Lung (tissue), 12 donors: ENCODE data around the gene OTULIN. TPM values are rescaled to one million over a fixed set of nuclear protein-coding genes. Genes with fewer than 3 reads are reported as not detected.

Experiments used
- ATAC-seq: fragments of 200-7000 bp; cut with Tn5 transposase; one replicate; pipeline ENCODE4 v1.9.1; 2020; ENCODE audit warnings: moderate number of reproducible peaks; ENCODE audit not compliant: insufficient read depth, low FRiP score
- DNase-seq, 3 donors: peaks; one replicate each; pipeline ENCODE4 v3.0.0-alpha.2; 2013 to 2017
- H3K27ac ChIP-seq, 2 donors: one replicate each; pipeline ENCODE4 v1.5.1; 2013; ENCODE audit warnings: mild to moderate bottlenecking in 2 of 2, moderate library complexity in 2 of 2, control low read depth in 1 of 2, inconsistent platforms in 1 of 2, low read depth in 1 of 2, low read length in 1 of 2
- H3K27me3 ChIP-seq, 3 donors: one replicate each; pipeline ENCODE4 v1.5.1; 2013; ENCODE audit warnings: low read length in 2 of 3; ENCODE audit not compliant: control insufficient read depth in 3 of 3, insufficient read depth in 3 of 3
- H3K36me3 ChIP-seq, 4 donors: one replicate each; pipeline ENCODE4 v1.5.1; 2013; ENCODE audit warnings: low read length in 4 of 4, mild to moderate bottlenecking in 1 of 4, moderate library complexity in 1 of 4; ENCODE audit not compliant: control insufficient read depth in 4 of 4, insufficient read depth in 4 of 4
- H3K4me1 ChIP-seq, 5 donors: one replicate each; pipeline ENCODE4 v1.5.1; 2013; ENCODE audit warnings: low read length in 5 of 5, mild to moderate bottlenecking in 2 of 5, moderate library complexity in 1 of 5; ENCODE audit not compliant: control insufficient read depth in 5 of 5, insufficient read depth in 5 of 5
- H3K4me3 ChIP-seq: one replicate; pipeline ENCODE4 v1.5.1; 2013; ENCODE audit warnings: mild to moderate bottlenecking, control low read depth, moderate library complexity
- H3K9ac ChIP-seq, 2 donors: one replicate each; pipeline ENCODE4 v1.5.1; 2013; ENCODE audit warnings: low read length in 2 of 2, control low read depth in 1 of 2; ENCODE audit not compliant: insufficient read depth in 1 of 2
- H3K9me3 ChIP-seq, 4 donors: one replicate each; pipeline ENCODE4 v1.5.1; 2013; ENCODE audit warnings: low read length in 3 of 4, mild to moderate bottlenecking in 1 of 4, moderate library complexity in 1 of 4; ENCODE audit not compliant: control insufficient read depth in 4 of 4, insufficient read depth in 3 of 4
- WGBS, 2 donors: extraction: QIAGEN DNeasy Blood & Tissue Kit; methylation state at CpG; one replicate each; pipeline ENCODE4 v1.1.7; 2013; 5-methylcytosine and 5-hydroxymethylcytosine counted together
- polyA plus RNA-seq, 2 donors: library from polyadenylated mRNA; stranded (reverse); fragments of 200-250 nt; gene quantifications; one replicate each; pipeline ENCODE4 v1.2.1, GENCODE V29; 2013
- total RNA-seq, 2 donors: library from RNA; depleted of rRNA in 1 of 2; stranded (reverse); fragments of >200 nt in 1 of 2; gene quantifications; one replicate each; pipeline ENCODE4 v1.2.1, GENCODE V29; 2014 to 2021
- TF ChIP-seq, protein P1 (sequence below): IDR thresholded peaks from 2 replicates; pipeline ENCODE4 v1.5.1; 2012; ENCODE audit warnings: mild to moderate bottlenecking; ENCODE audit errors: control extremely low read depth, extremely low read depth
- donor health status: control.
- donor health status: control.
- donor health status: Bipolar disorder and iron deficiency.
- donor health status: healthy.
- donor health status: DM: yes; HTN: yes; CAD: no.

The OTULIN gene
- total and polyA plus RNA-seq, 4 donors, result 7.5 to 35.6 (median 21.9) TPM

DNA sequence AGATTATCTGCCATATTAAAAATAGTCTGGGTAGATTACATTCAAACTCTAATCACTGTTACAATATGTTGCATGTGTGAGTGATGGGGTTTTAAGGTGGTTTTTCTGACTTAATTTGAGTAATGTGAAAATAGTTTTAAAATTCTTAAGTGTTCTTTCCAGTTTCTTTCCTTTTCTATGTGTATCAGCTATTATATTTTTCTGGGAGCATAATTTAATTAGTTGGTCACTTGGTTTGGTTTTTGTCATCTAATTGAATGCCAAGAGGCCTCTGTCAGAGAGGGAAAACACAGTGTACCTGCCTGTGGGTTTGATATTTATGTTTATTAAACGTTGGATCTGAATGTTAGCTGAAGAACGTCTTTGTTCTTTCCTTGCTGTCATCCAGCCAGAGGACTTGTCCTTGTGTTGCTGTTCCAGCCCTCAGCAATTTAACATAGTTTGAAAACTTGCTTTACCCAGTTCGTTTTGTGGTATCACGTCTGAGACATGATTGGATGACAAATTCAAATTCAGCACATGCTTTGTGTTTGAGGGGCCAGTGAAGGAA lies 19.5 kb downstream of the OTULIN start:
- Histone ChIP-seq H3K9me3 (peaks cover 0 to 3% (median 0%) of the 10 kb centered on the region in 4 donors), H3K4me1 (peaks cover 0 to 14% (median 0%) of the 10 kb centered on the region in 5 donors), H3K27me3 (no peaks in the 10 kb centered on the region), H3K27ac (peak overlapping the region in 1 of 2 donors; percentile 74), H3K36me3 (peaks cover 21 to 40% (median 25%) of the 10 kb centered on the region in 4 donors), H3K4me3 (no peak overlapping the region), H3K9ac (no peak overlapping the region)
- ATAC-seq (no peak), DNase-seq (no peak)
- 72 to 85% methylated on average over 4 of the region's 4 CpGs for WGBS, 2 donors
- TF ChIP-seq, protein P1, sequence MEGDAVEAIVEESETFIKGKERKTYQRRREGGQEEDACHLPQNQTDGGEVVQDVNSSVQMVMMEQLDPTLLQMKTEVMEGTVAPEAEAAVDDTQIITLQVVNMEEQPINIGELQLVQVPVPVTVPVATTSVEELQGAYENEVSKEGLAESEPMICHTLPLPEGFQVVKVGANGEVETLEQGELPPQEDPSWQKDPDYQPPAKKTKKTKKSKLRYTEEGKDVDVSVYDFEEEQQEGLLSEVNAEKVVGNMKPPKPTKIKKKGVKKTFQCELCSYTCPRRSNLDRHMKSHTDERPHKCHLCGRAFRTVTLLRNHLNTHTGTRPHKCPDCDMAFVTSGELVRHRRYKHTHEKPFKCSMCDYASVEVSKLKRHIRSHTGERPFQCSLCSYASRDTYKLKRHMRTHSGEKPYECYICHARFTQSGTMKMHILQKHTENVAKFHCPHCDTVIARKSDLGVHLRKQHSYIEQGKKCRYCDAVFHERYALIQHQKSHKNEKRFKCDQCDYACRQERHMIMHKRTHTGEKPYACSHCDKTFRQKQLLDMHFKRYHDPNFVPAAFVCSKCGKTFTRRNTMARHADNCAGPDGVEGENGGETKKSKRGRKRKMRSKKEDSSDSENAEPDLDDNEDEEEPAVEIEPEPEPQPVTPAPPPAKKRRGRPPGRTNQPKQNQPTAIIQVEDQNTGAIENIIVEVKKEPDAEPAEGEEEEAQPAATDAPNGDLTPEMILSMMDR, result no peak

- Histone ChIP-seq H3K36me3 (peaks cover 27 to 43% (median 29%) of the 10 kb centered on the region in 4 donors), H3K4me1 (peaks cover 0 to 14% (median 0%) of the 10 kb centered on the region in 5 donors), H3K9me3 (peaks cover 0 to 3% (median 0%) of the 10 kb centered on the region in 4 donors), H3K27ac (peak overlapping the region in 1 of 2 donors; percentile 74), H3K9ac (no peak overlapping the region), H3K27me3 (no peaks in the 10 kb centered on the region), H3K4me3 (no peak overlapping the region)
- 85 to 86% methylated on average over 5 of the region's 5 CpGs for WGBS, 2 donors
- TF ChIP-seq, protein P1, result no peak
- DNase-seq (no peak), ATAC-seq (no peak)
Measured at GRCh38 chr5:14684757-14685156, 20.2 kb downstream of the OTULIN start.

DNA sequence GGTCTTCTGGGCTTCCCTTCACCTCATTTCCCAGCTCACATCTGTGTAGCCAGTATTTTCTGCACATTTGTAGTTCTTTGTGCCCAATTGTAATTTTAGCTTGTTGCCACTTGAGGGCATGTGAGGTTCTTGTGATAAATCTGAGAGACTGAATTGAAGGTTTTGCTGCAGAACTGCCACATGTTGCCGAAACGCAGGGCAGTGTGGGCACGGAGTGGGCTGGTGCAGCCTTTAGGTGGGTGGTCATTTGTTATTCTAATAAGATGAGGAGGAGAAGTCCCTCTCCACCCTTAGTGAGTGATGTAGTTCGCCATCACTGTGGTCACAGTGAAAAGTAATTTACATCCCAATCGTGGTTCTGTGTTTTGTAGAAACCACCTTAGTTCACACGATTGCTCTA lies 21.2 kb downstream of the OTULIN start:
- TF ChIP-seq, protein P1, result peak; percentile 43
- no peak overlapping the region for H3K9ac ChIP-seq
- H3K27me3 ChIP-seq, result no peaks in the 10 kb centered on the region
- peaks cover 0 to 8% (median 3%) of the 10 kb centered on the region in 4 donors for H3K9me3 ChIP-seq
- no peak overlapping the region for H3K27ac ChIP-seq
- WGBS, 2 donors, result 53 to 58% methylated on average over 6 of the region's 6 CpGs
- H3K4me1 ChIP-seq, result peaks cover 0 to 11% (median 0%) of the 10 kb centered on the region in 5 donors
- ATAC-seq (no peak), DNase-seq (peak; percentile 28 to 71 (median 59))
- H3K4me3 ChIP-seq, result no peak overlapping the region
- H3K36me3 ChIP-seq, result peaks cover 31 to 53% (median 39%) of the 10 kb centered on the region in 4 donors
